ENCODE results near the gene ANHX.
A peak's percentile ranks its signal among the peaks of the same experiment; 100 is the strongest.

ANHX gene

GRCh38 chr12:133227281-133227852 lies 8.3 kb downstream of the ANHX start:
- peaks cover 60% of the 10 kb centered on the region for H3K9me3 ChIP-seq (ENCODE audit: control insufficient read depth, low read depth, low read length)

GRCh38 chr12:133226690-133227089 lies 9.0 kb downstream of the ANHX start:
- no peaks in the 10 kb centered on the region for H3K36me3 ChIP-seq (ENCODE audit: control insufficient read depth, low read depth, low read length)

More at GRCh38 chr12:133227281-133227852, 8.3 kb downstream of the ANHX start:
- Histone ChIP-seq H3K4me3 (ENCODE audit: low read length) (no peak overlapping the region), H3K4me1 (ENCODE audit: control insufficient read depth, low read depth, low read length) (no peaks in the 10 kb centered on the region), H3K9ac (ENCODE audit: low read length) (no peak overlapping the region), H3K27me3 (ENCODE audit: control insufficient read depth, insufficient read depth, low read length) (no peaks in the 10 kb centered on the region), H3K27ac (ENCODE audit: low read length) (no peak overlapping the region), H3K36me3 (ENCODE audit: control insufficient read depth, low read depth, low read length) (no peaks in the 10 kb centered on the region)

DNA sequence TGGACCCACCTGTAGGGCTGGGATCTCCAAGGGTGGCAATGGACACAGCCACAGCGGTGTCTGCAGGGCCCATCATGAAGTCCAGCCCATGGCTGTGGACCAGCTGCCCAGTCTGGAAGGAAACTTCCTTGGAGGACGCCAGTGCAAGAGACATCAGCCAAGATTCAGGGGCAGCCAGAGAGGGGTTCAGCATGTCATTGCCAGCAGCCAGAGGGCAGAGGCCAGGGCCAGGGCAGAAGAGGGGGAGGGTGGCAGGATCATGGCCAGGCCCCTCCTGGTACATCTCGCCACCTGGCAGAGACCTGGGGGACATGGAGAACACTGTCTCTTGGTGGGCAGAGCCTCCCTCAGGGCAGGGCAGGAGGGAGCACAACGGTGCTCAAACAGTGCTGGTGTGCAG lies 10.2 kb downstream of the ANHX start:
- H3K4me1 ChIP-seq (ENCODE audit: control insufficient read depth, low read depth, low read length), result no peaks in the 10 kb centered on the region
- no peak overlapping the region for H3K9ac ChIP-seq (ENCODE audit: low read length)
- no peak overlapping the region for H3K4me3 ChIP-seq (ENCODE audit: low read length)
- H3K27ac ChIP-seq (ENCODE audit: low read length), result no peak overlapping the region
- H3K36me3 ChIP-seq (ENCODE audit: control insufficient read depth, low read depth, low read length), result no peaks in the 10 kb centered on the region
- peaks cover 53% of the 10 kb centered on the region for H3K9me3 ChIP-seq (ENCODE audit: control insufficient read depth, low read depth, low read length)
- H3K27me3 ChIP-seq (ENCODE audit: control insufficient read depth, insufficient read depth, low read length), result no peaks in the 10 kb centered on the region

More at GRCh38 chr12:133226690-133227089, 9.0 kb downstream of the ANHX start:
- Histone ChIP-seq H3K27ac (ENCODE audit: low read length) (no peak overlapping the region), H3K4me1 (ENCODE audit: control insufficient read depth, low read depth, low read length) (no peaks in the 10 kb centered on the region), H3K27me3 (ENCODE audit: control insufficient read depth, insufficient read depth, low read length) (no peaks in the 10 kb centered on the region), H3K4me3 (ENCODE audit: low read length) (no peak overlapping the region), H3K9ac (ENCODE audit: low read length) (no peak overlapping the region), H3K9me3 (ENCODE audit: control insufficient read depth, low read depth, low read length) (peaks cover 59% of the 10 kb centered on the region)

GRCh38 chr12:133222211-133222610 lies 13.5 kb downstream of the ANHX start:
- H3K27ac ChIP-seq (ENCODE audit: low read length), result no peak overlapping the region
- no peak overlapping the region for H3K4me3 ChIP-seq (ENCODE audit: low read length)
- no peak overlapping the region for H3K9ac ChIP-seq (ENCODE audit: low read length)
- no peaks in the 10 kb centered on the region for H3K36me3 ChIP-seq (ENCODE audit: control insufficient read depth, low read depth, low read length)
- H3K9me3 ChIP-seq (ENCODE audit: control insufficient read depth, low read depth, low read length), result peaks cover 61% of the 10 kb centered on the region
- no peaks in the 10 kb centered on the region for H3K27me3 ChIP-seq (ENCODE audit: control insufficient read depth, insufficient read depth, low read length)
- no peaks in the 10 kb centered on the region for H3K4me1 ChIP-seq (ENCODE audit: control insufficient read depth, low read depth, low read length)

GRCh38 chr12:133221241-133221640 lies 14.4 kb downstream of the ANHX start:
- Histone ChIP-seq H3K9me3 (ENCODE audit: control insufficient read depth, low read depth, low read length) (peaks cover 60% of the 10 kb centered on the region), H3K9ac (ENCODE audit: low read length) (no peak overlapping the region), H3K27ac (ENCODE audit: low read length) (no peak overlapping the region)

GRCh38 chr12:133220521-133220920 lies 15.2 kb downstream of the ANHX start:
- no peaks in the 10 kb centered on the region for H3K36me3 ChIP-seq (ENCODE audit: control insufficient read depth, low read depth, low read length)
- no peaks in the 10 kb centered on the region for H3K27me3 ChIP-seq (ENCODE audit: control insufficient read depth, insufficient read depth, low read length)
- no peak overlapping the region for H3K4me3 ChIP-seq (ENCODE audit: low read length)
- no peak overlapping the region for H3K27ac ChIP-seq (ENCODE audit: low read length)
- no peaks in the 10 kb centered on the region for H3K4me1 ChIP-seq (ENCODE audit: control insufficient read depth, low read depth, low read length)
- H3K9ac ChIP-seq (ENCODE audit: low read length), result no peak overlapping the region
- H3K9me3 ChIP-seq (ENCODE audit: control insufficient read depth, low read depth, low read length), result peaks cover 61% of the 10 kb centered on the region

More at GRCh38 chr12:133221241-133221640, 14.4 kb downstream of the ANHX start:
- Histone ChIP-seq H3K36me3 (ENCODE audit: control insufficient read depth, low read depth, low read length) (no peaks in the 10 kb centered on the region), H3K27me3 (ENCODE audit: control insufficient read depth, insufficient read depth, low read length) (no peaks in the 10 kb centered on the region), H3K4me3 (ENCODE audit: low read length) (no peak overlapping the region), H3K4me1 (ENCODE audit: control insufficient read depth, low read depth, low read length) (no peaks in the 10 kb centered on the region)

DNA sequence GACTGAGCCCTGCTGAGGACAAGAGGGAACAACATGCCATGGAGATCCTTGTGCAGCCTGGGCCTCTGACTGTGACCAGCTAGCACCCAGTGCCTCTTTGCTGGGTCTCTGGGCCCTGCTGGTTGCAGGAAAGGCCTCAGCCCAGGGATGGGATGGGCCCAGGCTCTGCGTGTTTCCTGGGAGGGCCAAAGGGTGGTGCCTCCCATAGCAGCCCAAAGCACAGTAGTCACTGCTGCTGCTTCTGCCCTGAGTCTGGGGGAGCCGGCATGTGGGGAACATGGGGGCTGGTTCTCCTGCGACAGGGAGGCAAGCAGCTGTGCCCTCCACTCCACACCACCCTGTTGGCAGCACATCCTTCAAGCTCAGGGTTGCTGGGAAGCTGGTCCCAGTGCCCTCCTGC lies 18.5 kb downstream of the ANHX start:
- Histone ChIP-seq H3K9ac (ENCODE audit: low read length) (no peak overlapping the region), H3K36me3 (ENCODE audit: control insufficient read depth, low read depth, low read length) (no peaks in the 10 kb centered on the region), H3K9me3 (ENCODE audit: control insufficient read depth, low read depth, low read length) (peaks cover 77% of the 10 kb centered on the region), H3K4me1 (ENCODE audit: control insufficient read depth, low read depth, low read length) (no peaks in the 10 kb centered on the region), H3K27ac (ENCODE audit: low read length) (no peak overlapping the region), H3K4me3 (ENCODE audit: low read length) (no peak overlapping the region), H3K27me3 (ENCODE audit: control insufficient read depth, insufficient read depth, low read length) (no peaks in the 10 kb centered on the region)

DNA sequence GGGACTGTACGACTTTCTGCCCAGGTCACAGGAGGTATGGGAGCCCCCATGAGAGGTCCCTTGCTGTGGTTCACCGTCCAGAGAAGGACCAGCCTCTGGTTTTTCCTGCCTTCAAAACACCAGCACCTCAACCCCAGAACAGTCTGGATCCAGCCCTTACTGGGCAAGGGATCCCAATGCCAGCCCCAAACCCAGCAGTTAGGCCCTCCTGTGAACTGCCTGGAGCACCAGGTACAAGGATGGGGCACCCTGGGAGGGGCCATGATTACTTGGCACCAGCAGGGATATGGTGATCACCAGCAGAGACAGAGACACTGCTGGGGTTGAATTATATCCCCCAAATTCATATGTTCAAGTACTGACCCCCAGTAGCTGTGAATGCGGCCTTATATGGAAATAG lies 20.0 kb downstream of the ANHX start:
- Histone ChIP-seq H3K27me3 (ENCODE audit: control insufficient read depth, insufficient read depth, low read length) (no peaks in the 10 kb centered on the region), H3K36me3 (ENCODE audit: control insufficient read depth, low read depth, low read length) (no peaks in the 10 kb centered on the region), H3K4me1 (ENCODE audit: control insufficient read depth, low read depth, low read length) (no peaks in the 10 kb centered on the region), H3K4me3 (ENCODE audit: low read length) (no peak overlapping the region), H3K9ac (ENCODE audit: low read length) (no peak overlapping the region), H3K9me3 (ENCODE audit: control insufficient read depth, low read depth, low read length) (peaks cover 74% of the 10 kb centered on the region), H3K27ac (ENCODE audit: low read length) (no peak overlapping the region)

DNA sequence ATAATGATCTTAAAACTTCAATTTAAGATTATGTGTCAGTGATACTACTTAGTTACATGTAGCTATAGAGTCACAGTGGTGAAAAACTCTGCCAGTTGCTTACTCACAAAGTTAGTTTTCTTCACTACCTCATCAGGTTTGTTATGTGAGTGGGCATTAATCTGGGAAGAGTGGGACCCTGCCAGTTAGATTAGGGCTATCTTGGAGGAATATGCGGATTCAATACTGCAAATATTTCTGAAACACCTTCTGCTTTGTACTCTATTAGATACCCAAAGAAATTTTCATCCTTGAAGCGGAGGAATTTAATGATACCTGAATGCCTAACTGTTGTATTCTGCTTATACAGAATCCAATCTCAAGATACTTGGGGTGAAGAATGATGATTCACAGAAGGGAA lies 29.3 kb downstream of the ANHX start:
- Histone ChIP-seq H3K9me3 (ENCODE audit: control insufficient read depth, low read depth, low read length) (peaks cover 94% of the 10 kb centered on the region), H3K27me3 (ENCODE audit: control insufficient read depth, insufficient read depth, low read length) (no peaks in the 10 kb centered on the region), H3K36me3 (ENCODE audit: control insufficient read depth, low read depth, low read length) (peaks cover 28% of the 10 kb centered on the region), H3K4me3 (ENCODE audit: low read length) (no peak overlapping the region), H3K9ac (ENCODE audit: low read length) (no peak overlapping the region), H3K4me1 (ENCODE audit: control insufficient read depth, low read depth, low read length) (no peaks in the 10 kb centered on the region), H3K27ac (ENCODE audit: low read length) (no peak overlapping the region)

GRCh38 chr12:133204264-133204603 lies 31.4 kb downstream of the ANHX start:
- H3K27ac ChIP-seq (ENCODE audit: low read length), result no peak overlapping the region
- H3K36me3 ChIP-seq (ENCODE audit: control insufficient read depth, low read depth, low read length), result peaks cover 34% of the 10 kb centered on the region
- H3K4me1 ChIP-seq (ENCODE audit: control insufficient read depth, low read depth, low read length), result no peaks in the 10 kb centered on the region
- no peaks in the 10 kb centered on the region for H3K27me3 ChIP-seq (ENCODE audit: control insufficient read depth, insufficient read depth, low read length)
- peak overlapping the region; percentile 31 for H3K4me3 ChIP-seq (ENCODE audit: low read length)
- H3K9me3 ChIP-seq (ENCODE audit: control insufficient read depth, low read depth, low read length), result peaks cover 89% of the 10 kb centered on the region
- H3K9ac ChIP-seq (ENCODE audit: low read length), result no peak overlapping the region

DNA sequence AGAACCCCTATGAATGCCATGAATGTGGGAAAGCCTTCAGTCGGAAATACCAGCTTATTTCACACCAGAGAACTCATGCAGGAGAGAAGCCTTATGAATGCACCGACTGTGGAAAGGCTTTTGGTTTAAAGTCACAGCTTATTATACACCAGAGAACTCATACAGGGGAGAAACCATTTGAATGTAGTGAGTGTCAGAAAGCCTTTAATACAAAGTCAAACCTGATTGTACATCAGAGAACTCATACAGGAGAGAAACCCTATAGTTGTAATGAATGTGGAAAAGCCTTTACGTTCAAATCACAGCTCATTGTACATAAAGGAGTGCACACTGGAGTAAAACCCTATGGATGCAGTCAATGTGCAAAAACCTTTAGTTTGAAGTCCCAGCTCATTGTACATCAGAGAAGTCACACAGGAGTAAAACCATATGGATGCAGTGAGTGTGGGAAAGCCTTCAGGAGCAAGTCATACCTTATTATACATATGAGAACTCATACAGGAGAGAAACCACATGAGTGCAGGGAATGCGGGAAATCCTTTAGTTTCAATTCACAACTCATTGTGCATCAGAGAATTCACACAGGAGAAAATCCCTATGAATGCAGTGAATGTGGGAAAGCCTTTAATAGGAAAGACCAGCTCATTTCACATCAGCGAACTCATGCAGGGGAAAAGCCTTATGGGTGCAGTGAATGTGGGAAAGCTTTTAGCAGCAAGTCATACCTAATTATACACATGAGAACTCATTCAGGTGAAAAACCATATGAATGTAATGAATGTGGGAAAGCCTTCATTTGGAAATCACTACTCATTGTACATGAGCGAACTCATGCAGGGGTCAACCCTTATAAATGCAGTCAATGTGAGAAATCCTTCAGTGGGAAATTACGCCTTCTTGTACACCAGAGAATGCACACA lies 32.1 kb downstream of the ANHX start:
- peaks cover 84% of the 10 kb centered on the region for H3K9me3 ChIP-seq (ENCODE audit: control insufficient read depth, low read depth, low read length)
- H3K9ac ChIP-seq (ENCODE audit: low read length), result no peak overlapping the region
- H3K4me1 ChIP-seq (ENCODE audit: control insufficient read depth, low read depth, low read length), result no peaks in the 10 kb centered on the region
- H3K4me3 ChIP-seq (ENCODE audit: low read length), result peak overlapping the region; percentile 35
- no peak overlapping the region for H3K27ac ChIP-seq (ENCODE audit: low read length)
- H3K27me3 ChIP-seq (ENCODE audit: control insufficient read depth, insufficient read depth, low read length), result no peaks in the 10 kb centered on the region
- H3K36me3 ChIP-seq (ENCODE audit: control insufficient read depth, low read depth, low read length), result peaks cover 34% of the 10 kb centered on the region

Data from iPS-18a (cell line).